DOHH2 (cell line): ENCODE data around the gene MRPL10.

ENCODE experiments used
- H3F3A ChIP-seq: fragments of 200-600 bp; sonication (generic), shearing (Covaris generic); 2 replicates; pipeline ENCODE4 v1.6.0; 2016; ENCODE audit warnings: antibody characterized with exemption, mild to moderate bottlenecking; ENCODE audit not compliant: control insufficient read depth, insufficient read depth
- H3K27ac ChIP-seq: fragments of 200-600 bp; sonication (generic); 2 replicates; pipeline ENCODE4 v1.5.1; 2014; ENCODE audit warnings: low read depth, mild to moderate bottlenecking, low read length, moderate library complexity
- H3K27me3 ChIP-seq: fragments of 200-600 bp; sonication (generic); 2 replicates; pipeline ENCODE4 v1.6.1; 2014; ENCODE audit warnings: mild to moderate bottlenecking, low read length, mixed read lengths; ENCODE audit not compliant: control insufficient read depth
- H3K36me3 ChIP-seq: fragments of 200-600 bp; sonication (generic); 2 replicates; pipeline ENCODE4 v1.6.1; 2014; ENCODE audit warnings: mild to moderate bottlenecking, low read length, moderate library complexity, mixed read lengths; ENCODE audit not compliant: control insufficient read depth
- H3K4me1 ChIP-seq: fragments of 200-600 bp; sonication (generic); 2 replicates; pipeline ENCODE4 v1.6.1; 2014; ENCODE audit warnings: mild to moderate bottlenecking, low read length, mixed read lengths; ENCODE audit not compliant: control insufficient read depth
- H3K4me2 ChIP-seq: fragments of 200-600 bp; sonication (generic); 2 replicates; pipeline ENCODE4 v1.6.0; 2014; ENCODE audit warnings: mild to moderate bottlenecking, low read length, moderate library complexity
- H3K4me3 ChIP-seq: fragments of 200-600 bp; sonication (generic); 2 replicates; pipeline ENCODE4 v1.5.1; 2014; ENCODE audit warnings: mild to moderate bottlenecking, low read length, mixed read lengths
- H3K79me2 ChIP-seq: fragments of 200-600 bp; sonication (generic); 2 replicates; pipeline ENCODE4 v1.6.1; 2014; ENCODE audit warnings: mild to moderate bottlenecking, low read length, mixed read lengths; ENCODE audit not compliant: control insufficient read depth
- H3K9me2 ChIP-seq: fragments of 200-600 bp; sonication (generic); replicated peaks from 2 replicates; pipeline ENCODE4 v1.6.1; 2014; ENCODE audit warnings: mild to moderate bottlenecking, low read length, mixed read lengths; ENCODE audit not compliant: control insufficient read depth
- H3K9me3 ChIP-seq: fragments of 200-600 bp; sonication (generic); 2 replicates; pipeline ENCODE4 v1.6.1; 2014; ENCODE audit warnings: antibody characterized with exemption, low read length, mixed read lengths; ENCODE audit not compliant: control insufficient read depth, insufficient read depth
- H4K20me1 ChIP-seq: fragments of 200-600 bp; sonication (generic); 2 replicates; pipeline ENCODE4 v1.6.0; 2014; ENCODE audit warnings: low read depth, mild to moderate bottlenecking, antibody characterized with exemption, low read length, moderate library complexity; ENCODE audit not compliant: control insufficient read depth, insufficient read depth
- EZH2phosphoT487 ChIP-seq: fragments of 200-600 bp; sonication (generic); IDR thresholded peaks from 2 replicates; pipeline ENCODE4 v1.6.1; 2017; ENCODE audit warnings: borderline replicate concordance, mild to moderate bottlenecking, antibody characterized with exemption, low read length, moderate library complexity, mixed read lengths
- TF ChIP-seq, protein P1 (sequence below): fragments of 200-600 bp; sonication (generic); IDR thresholded peaks from one replicate; pipeline ENCODE4 v1.5.1; 2014; ENCODE audit warnings: antibody characterized with exemption, mild to moderate bottlenecking, low read depth, low read length; ENCODE audit not compliant: poor library complexity, severe bottlenecking

The MRPL10 gene

GRCh38 chr17:47812146-47812920, 19.0 kb downstream of the MRPL10 start:
- H3K9me2 ChIP-seq = no peaks in the 10 kb centered on the region
- H4K20me1 ChIP-seq = no peaks in the 10 kb centered on the region
- H3F3A ChIP-seq = no peaks in the 10 kb centered on the region
- TF ChIP-seq EZH2phosphoT487 = no peak
- TF ChIP-seq, protein P1, sequence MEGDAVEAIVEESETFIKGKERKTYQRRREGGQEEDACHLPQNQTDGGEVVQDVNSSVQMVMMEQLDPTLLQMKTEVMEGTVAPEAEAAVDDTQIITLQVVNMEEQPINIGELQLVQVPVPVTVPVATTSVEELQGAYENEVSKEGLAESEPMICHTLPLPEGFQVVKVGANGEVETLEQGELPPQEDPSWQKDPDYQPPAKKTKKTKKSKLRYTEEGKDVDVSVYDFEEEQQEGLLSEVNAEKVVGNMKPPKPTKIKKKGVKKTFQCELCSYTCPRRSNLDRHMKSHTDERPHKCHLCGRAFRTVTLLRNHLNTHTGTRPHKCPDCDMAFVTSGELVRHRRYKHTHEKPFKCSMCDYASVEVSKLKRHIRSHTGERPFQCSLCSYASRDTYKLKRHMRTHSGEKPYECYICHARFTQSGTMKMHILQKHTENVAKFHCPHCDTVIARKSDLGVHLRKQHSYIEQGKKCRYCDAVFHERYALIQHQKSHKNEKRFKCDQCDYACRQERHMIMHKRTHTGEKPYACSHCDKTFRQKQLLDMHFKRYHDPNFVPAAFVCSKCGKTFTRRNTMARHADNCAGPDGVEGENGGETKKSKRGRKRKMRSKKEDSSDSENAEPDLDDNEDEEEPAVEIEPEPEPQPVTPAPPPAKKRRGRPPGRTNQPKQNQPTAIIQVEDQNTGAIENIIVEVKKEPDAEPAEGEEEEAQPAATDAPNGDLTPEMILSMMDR = no peak
- H3K9me3 ChIP-seq = no peaks in the 10 kb centered on the region
- H3K27me3 ChIP-seq = no peaks in the 10 kb centered on the region
- no peak overlapping the region for H3K4me3 ChIP-seq
- H3K4me1 ChIP-seq = no peaks in the 10 kb centered on the region
- no peak overlapping the region for H3K4me2 ChIP-seq
- no peaks in the 10 kb centered on the region for H3K79me2 ChIP-seq
- H3K36me3 ChIP-seq = peaks cover 19% of the 10 kb centered on the region; the same call in 1 of the 2 replicates
- no peak overlapping the region for H3K27ac ChIP-seq

DNA sequence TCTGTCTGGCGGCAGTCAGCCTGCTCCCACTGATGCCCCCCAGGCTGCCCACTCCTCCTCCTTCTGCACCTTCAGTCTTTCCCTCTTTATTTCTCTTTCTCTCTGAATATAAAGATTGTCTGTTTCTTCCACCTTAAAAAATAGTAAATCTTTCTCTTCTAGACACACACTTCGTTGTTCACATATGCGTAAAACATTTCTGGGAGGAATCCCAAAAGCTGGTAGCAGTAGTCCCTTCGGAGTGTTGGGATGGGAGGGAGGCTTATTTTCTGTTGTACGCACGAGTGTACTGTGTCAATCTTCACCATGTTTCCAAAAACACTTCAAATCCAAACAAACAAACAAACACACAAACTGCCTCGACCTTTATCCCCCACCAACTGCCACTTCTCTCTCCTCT, 19.6 kb downstream of the MRPL10 start:
- H3K9me3 ChIP-seq = no peaks in the 10 kb centered on the region
- H3K9me2 ChIP-seq = no peaks in the 10 kb centered on the region
- H3K27me3 ChIP-seq = no peaks in the 10 kb centered on the region
- H3K27ac ChIP-seq = no peak overlapping the region
- H4K20me1 ChIP-seq = no peaks in the 10 kb centered on the region
- H3K4me1 ChIP-seq = no peaks in the 10 kb centered on the region
- no peak overlapping the region for H3K4me2 ChIP-seq
- H3K36me3 ChIP-seq = peaks cover 19% of the 10 kb centered on the region; the same call in 1 of the 2 replicates
- no peaks in the 10 kb centered on the region for H3K79me2 ChIP-seq
- no peaks in the 10 kb centered on the region for H3F3A ChIP-seq
- TF ChIP-seq, protein P1 = no peak
- TF ChIP-seq EZH2phosphoT487 = no peak
- no peak overlapping the region for H3K4me3 ChIP-seq

GRCh38 chr17:47810901-47811635, 20.3 kb downstream of the MRPL10 start:
- TF ChIP-seq EZH2phosphoT487 = no peak
- TF ChIP-seq, protein P1 = no peak
- Histone ChIP-seq H3K27ac (no peak overlapping the region), H4K20me1 (no peaks in the 10 kb centered on the region), H3K9me3 (no peaks in the 10 kb centered on the region), H3K27me3 (no peaks in the 10 kb centered on the region), H3K4me1 (no peaks in the 10 kb centered on the region), H3F3A (no peaks in the 10 kb centered on the region), H3K79me2 (no peaks in the 10 kb centered on the region), H3K36me3 (peaks cover 16% of the 10 kb centered on the region; the same call in 1 of the 2 replicates), H3K4me3 (no peak overlapping the region), H3K9me2 (no peaks in the 10 kb centered on the region), H3K4me2 (no peak overlapping the region)
